Stimulated activated naive CD4-positive, alpha-beta T cell (primary cell): ENCODE measurements around the gene ACTG2.
"Not testable (repeated sequence)": the region's sequence is repeated elsewhere in the genome, so short reads cannot be mapped to it uniquely, and the experiment has no call there.

Source experiments
- DNase-seq, 6 experiments: peaks; one replicate each; lab custom pipeline; 2025; lab: John Stamatoyannopoulos, UW

The ACTG2 gene

GRCh38 chr2:73893764-73894474 is 1.1 kb downstream of the ACTG2 start:
- no peak for DNase-seq

- DNase-seq, result no peak
These were observed 1.7 kb downstream of the ACTG2 start for GRCh38 chr2:73894475-73894850.

GRCh38 chr2:73894877-73895276 is 2.1 kb downstream of the ACTG2 start:
- no peak for DNase-seq

- no peak for DNase-seq
These were observed 2.7 kb downstream of the ACTG2 start for GRCh38 chr2:73895473-73895872.

GRCh38 chr2:73896362-73897239 is 3.8 kb downstream of the ACTG2 start:
- DNase-seq, result peak in 3 of 6 experiments; percentile 1 to 30 (median 28)

GRCh38 chr2:73897240-73897583 is 4.4 kb downstream of the ACTG2 start:
- DNase-seq, result peak in 1 of 6 experiments; percentile 29

- DNase-seq, result peak in 1 of 6 experiments; percentile 2
These were observed 5.1 kb downstream of the ACTG2 start for GRCh38 chr2:73897934-73898333.

GRCh38 chr2:73899801-73900336 is 7.1 kb downstream of the ACTG2 start:
- DNase-seq, result no peak

- no peak for DNase-seq
These were observed 8.3 kb downstream of the ACTG2 start for GRCh38 chr2:73901143-73901542.

GRCh38 chr2:73902284-73902683 is 9.5 kb downstream of the ACTG2 start:
- no peak for DNase-seq

GRCh38 chr2:73903313-73903712 is 10.5 kb downstream of the ACTG2 start:
- no peak for DNase-seq

- DNase-seq, result not testable (repeated sequence)
These were observed 11.3 kb downstream of the ACTG2 start for GRCh38 chr2:73903949-73904613.

GRCh38 chr2:73904952-73905351 is 12.1 kb downstream of the ACTG2 start:
- DNase-seq, result no peak

GRCh38 chr2:73906847-73907505 is 14.2 kb downstream of the ACTG2 start:
- DNase-seq, result no peak

GRCh38 chr2:73907840-73908452 is 15.1 kb downstream of the ACTG2 start:
- DNase-seq, result peak; percentile 8 to 52 (median 32)

- no peak for DNase-seq
These were observed 16.2 kb downstream of the ACTG2 start for GRCh38 chr2:73908689-73909652.

GRCh38 chr2:73910873-73911547 is 18.2 kb downstream of the ACTG2 start:
- no peak for DNase-seq

- DNase-seq, result no peak
These were observed 18.9 kb downstream of the ACTG2 start for GRCh38 chr2:73911548-73912208.

- no peak for DNase-seq
These were observed 20.7 kb downstream of the ACTG2 start for GRCh38 chr2:73913414-73914054.
